Glutamatergic neuron (in vitro differentiated cells): ENCODE data around the gene MST1. TPM values are rescaled to one million over a fixed set of nuclear protein-coding genes. Genes with fewer than 3 reads are reported as not detected.

Source experiments
- DNase-seq: peaks from one replicate; pipeline ENCODE4 v3.0.0; 2022
- H3K27ac Mint-ChIP-seq: one replicate; pipeline ENCODE4 v1.8.0; 2020; ENCODE audit warnings: mild to moderate bottlenecking, mixed read lengths, inconsistent platforms; ENCODE audit not compliant: unreplicated experiment
- H3K27me3 Mint-ChIP-seq: one replicate; pipeline ENCODE4 v1.8.0; 2020; ENCODE audit warnings: mild to moderate bottlenecking, moderate library complexity, mixed read lengths, inconsistent platforms; ENCODE audit not compliant: unreplicated experiment
- H3K36me3 Mint-ChIP-seq: one replicate; pipeline ENCODE4 v1.8.0; 2020; ENCODE audit warnings: mild to moderate bottlenecking, mixed read lengths, inconsistent platforms; ENCODE audit not compliant: unreplicated experiment
- H3K4me1 Mint-ChIP-seq: one replicate; pipeline ENCODE4 v1.8.0; 2020; ENCODE audit warnings: mild to moderate bottlenecking, low read depth, mixed read lengths, inconsistent platforms; ENCODE audit not compliant: unreplicated experiment
- H3K4me3 Mint-ChIP-seq: one replicate; pipeline ENCODE4 v1.8.0; 2020; ENCODE audit warnings: mild to moderate bottlenecking, mixed read lengths, inconsistent platforms; ENCODE audit not compliant: unreplicated experiment
- H3K9me3 Mint-ChIP-seq: one replicate; pipeline ENCODE4 v1.8.0; 2020; ENCODE audit warnings: mild to moderate bottlenecking, moderate library complexity, mixed read lengths, inconsistent platforms; ENCODE audit not compliant: unreplicated experiment
- CTCF ChIP-seq: fragments of 200-600 bp; sonication (generic); IDR thresholded peaks from one replicate; pipeline ENCODE4 v1.5.0; 2021; ENCODE audit not compliant: partially characterized antibody, unreplicated experiment
- total RNA-seq: library from RNA; stranded (reverse); fragmentation: NEBNext Ultra II Directional; extraction: Animal tissue kit (Norgen Biotek cat#: 25700); gene quantifications from one replicate; pipeline ENCODE4 v1.2.1, GENCODE V29; 2021; ENCODE audit not compliant: unreplicated experiment

MST1 gene
- total RNA-seq, 1 donor from 2014 or later, result 23.4 TPM

- no peak for TF ChIP-seq CTCF
- Mint-ChIP-seq H3K4me1 (no peaks in the 10 kb centered on the region), H3K36me3 (no peaks in the 10 kb centered on the region), H3K4me3 (no peak overlapping the region), H3K27me3 (no peaks in the 10 kb centered on the region), H3K27ac (no peak overlapping the region), H3K9me3 (peaks cover 2% of the 10 kb centered on the region)
- no peak for DNase-seq
Observed at GRCh38 chr3:49729966-49730609, 40.8 kb upstream of the MST1 start.

- Mint-ChIP-seq H3K27ac (no peak overlapping the region), H3K27me3 (no peaks in the 10 kb centered on the region), H3K9me3 (peaks cover 3% of the 10 kb centered on the region), H3K36me3 (no peaks in the 10 kb centered on the region), H3K4me1 (no peaks in the 10 kb centered on the region), H3K4me3 (no peak overlapping the region)
- no peak for DNase-seq
- TF ChIP-seq CTCF, result no peak
Observed at GRCh38 chr3:49727924-49728361, 38.7 kb upstream of the MST1 start.

GRCh38 chr3:49727154-49727923 is 38.1 kb upstream of the MST1 start:
- Mint-ChIP-seq H3K36me3 (no peaks in the 10 kb centered on the region), H3K27me3 (no peaks in the 10 kb centered on the region), H3K27ac (no peak overlapping the region), H3K9me3 (peaks cover 3% of the 10 kb centered on the region), H3K4me3 (no peak overlapping the region), H3K4me1 (no peaks in the 10 kb centered on the region)
- no peak for DNase-seq
- no peak for TF ChIP-seq CTCF

GRCh38 chr3:49725906-49726681 is 36.8 kb upstream of the MST1 start:
- DNase-seq, result no peak
- Mint-ChIP-seq H3K9me3 (peaks cover 5% of the 10 kb centered on the region), H3K36me3 (no peaks in the 10 kb centered on the region), H3K27me3 (no peaks in the 10 kb centered on the region), H3K4me3 (no peak overlapping the region), H3K27ac (no peak overlapping the region), H3K4me1 (no peaks in the 10 kb centered on the region)
- TF ChIP-seq CTCF, result no peak

- no peak for DNase-seq
- Mint-ChIP-seq H3K36me3 (no peaks in the 10 kb centered on the region), H3K9me3 (peaks cover 12% of the 10 kb centered on the region), H3K4me3 (peak overlapping the region; percentile 94), H3K4me1 (peaks cover 3% of the 10 kb centered on the region), H3K27ac (peak overlapping the region; percentile 87), H3K27me3 (peaks cover 13% of the 10 kb centered on the region)
- no peak for TF ChIP-seq CTCF
Observed at GRCh38 chr3:49724586-49724985, 35.3 kb upstream of the MST1 start.
